HL-60 (cell line): ENCODE data around the gene DAPK1.

Experiments
- CTCF ChIP-seq: IDR thresholded peaks from one replicate; pipeline ENCODE4 v1.5.1; 2011; ENCODE audit warnings: low read length, control low read depth, inconsistent platforms; ENCODE audit not compliant: insufficient read depth
- GABPA ChIP-seq: IDR thresholded peaks from 2 replicates; pipeline ENCODE4 v1.6.1; 2012; ENCODE audit warnings: low read depth
- POLR2AphosphoS5 ChIP-seq: IDR thresholded peaks from 2 replicates; pipeline ENCODE4 v1.6.1; 2012; ENCODE audit warnings: low read depth
- REST ChIP-seq: IDR thresholded peaks from 2 replicates; pipeline ENCODE4 v1.6.1; 2012; ENCODE audit warnings: low read depth; ENCODE audit not compliant: insufficient replicate concordance
- SPI1 ChIP-seq: IDR thresholded peaks from 2 replicates; pipeline ENCODE4 v1.6.1; 2012; ENCODE audit warnings: low read depth, mild to moderate bottlenecking, borderline replicate concordance

GRCh38 chr9:87601595-87601994 is 103.9 kb downstream of the DAPK1 start:
- TF ChIP-seq CTCF (no peak), REST (no peak), GABPA (no peak), POLR2AphosphoS5 (no peak), SPI1 (no peak)
